LoVo (cell line): ENCODE measurements around the gene POLR3C.
"Not testable (repeated sequence)": the region's sequence is repeated elsewhere in the genome, so short reads cannot be mapped to it uniquely, and the experiment has no call there.

ENCODE experiments used
- DNase-seq: peaks from one replicate; pipeline ENCODE4 v3.0.0-alpha.2; 2016; ENCODE audit warnings: low spot score

The POLR3C gene, protein sequence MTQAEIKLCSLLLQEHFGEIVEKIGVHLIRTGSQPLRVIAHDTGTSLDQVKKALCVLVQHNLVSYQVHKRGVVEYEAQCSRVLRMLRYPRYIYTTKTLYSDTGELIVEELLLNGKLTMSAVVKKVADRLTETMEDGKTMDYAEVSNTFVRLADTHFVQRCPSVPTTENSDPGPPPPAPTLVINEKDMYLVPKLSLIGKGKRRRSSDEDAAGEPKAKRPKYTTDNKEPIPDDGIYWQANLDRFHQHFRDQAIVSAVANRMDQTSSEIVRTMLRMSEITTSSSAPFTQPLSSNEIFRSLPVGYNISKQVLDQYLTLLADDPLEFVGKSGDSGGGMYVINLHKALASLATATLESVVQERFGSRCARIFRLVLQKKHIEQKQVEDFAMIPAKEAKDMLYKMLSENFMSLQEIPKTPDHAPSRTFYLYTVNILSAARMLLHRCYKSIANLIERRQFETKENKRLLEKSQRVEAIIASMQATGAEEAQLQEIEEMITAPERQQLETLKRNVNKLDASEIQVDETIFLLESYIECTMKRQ

GRCh38 chr1:145823565-145824498 lies at the start of gene POLR3C, which contains the start of gene RNF115:
Gene POLR3C (plus strand): TSS chr1:145824200. CDS start chr1:145825777, 1,577 bp downstream.
Gene RNF115 (minus strand): TSS chr1:145824095. CDS start chr1:145823873, 222 bp downstream.
- peak; percentile 88 for DNase-seq

DNA sequence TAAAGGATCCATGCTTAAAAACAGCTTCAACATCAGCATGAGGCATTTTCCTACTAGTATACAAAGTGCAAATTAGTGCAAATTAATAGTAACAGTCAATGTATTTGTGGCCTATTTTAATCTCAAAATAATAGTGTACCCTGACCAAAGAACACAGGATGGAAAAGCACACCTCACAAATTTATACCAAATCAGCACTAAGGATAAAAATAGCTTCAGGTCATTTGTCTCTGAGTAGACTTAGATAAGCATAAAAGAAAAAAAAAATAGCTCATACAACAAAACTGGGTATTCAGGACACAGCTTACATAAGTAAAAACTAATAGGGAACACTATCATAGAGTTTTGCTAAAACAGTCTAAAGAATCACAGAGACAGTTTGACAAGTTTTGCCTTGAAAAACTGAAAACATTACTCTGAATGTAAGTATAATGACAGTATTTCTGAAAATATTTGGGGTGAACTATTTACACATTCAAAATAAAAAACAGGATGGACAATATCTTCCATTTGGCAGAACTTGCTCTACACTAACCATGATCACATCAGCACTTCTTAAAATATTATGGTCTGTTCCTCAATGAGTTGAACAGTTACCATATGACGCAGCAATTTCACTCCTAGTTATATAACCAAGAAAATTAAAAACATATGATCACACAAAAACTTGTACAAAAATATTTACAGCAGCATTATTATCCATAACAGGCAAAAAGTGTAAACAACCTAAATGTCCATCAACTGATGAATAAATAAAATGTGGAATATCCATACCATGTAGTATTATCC lies 46.4 kb upstream of the POLR3C start:
- no peak for DNase-seq

GRCh38 chr1:145778146-145778540 lies 45.9 kb upstream of the POLR3C start:
- DNase-seq: no peak

DNA sequence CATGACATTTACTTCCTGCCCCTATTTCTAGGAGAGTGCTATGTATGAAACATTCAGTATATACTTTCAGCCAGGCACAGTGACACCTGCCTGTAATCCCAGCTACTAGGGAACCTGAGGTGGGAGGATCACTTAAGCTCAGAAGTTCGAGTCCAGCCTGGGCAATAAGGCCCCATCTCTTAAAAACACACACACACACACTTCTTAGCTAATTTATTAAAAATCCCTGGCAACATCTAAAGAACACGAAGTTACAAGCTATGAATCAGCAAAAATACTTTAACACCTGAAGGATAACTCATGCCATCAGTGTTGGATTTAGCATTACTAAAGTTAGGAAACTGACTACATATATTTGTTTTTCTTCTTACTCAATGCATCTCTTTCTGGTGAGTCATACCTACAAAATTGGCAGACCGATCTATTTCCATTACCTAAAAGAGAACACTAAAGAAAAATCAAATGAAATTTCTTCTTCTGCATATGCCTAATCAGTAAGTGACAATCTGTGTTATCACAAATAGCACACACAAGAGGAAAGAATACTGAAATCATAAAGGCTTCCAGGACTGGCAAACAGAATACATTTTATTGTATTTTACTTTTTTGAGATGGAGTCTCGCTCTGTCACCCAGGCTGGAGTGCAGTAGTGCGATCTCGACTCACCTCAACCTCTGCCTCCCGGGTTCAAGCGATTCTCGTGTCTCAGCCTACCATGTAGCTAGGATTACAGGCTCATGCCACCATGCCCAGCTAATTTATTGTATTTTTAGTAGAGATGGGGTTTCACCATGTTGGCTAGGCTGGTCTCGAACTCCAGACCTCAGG lies 41.5 kb upstream of the POLR3C start:
- DNase-seq: peak; percentile 70

DNA sequence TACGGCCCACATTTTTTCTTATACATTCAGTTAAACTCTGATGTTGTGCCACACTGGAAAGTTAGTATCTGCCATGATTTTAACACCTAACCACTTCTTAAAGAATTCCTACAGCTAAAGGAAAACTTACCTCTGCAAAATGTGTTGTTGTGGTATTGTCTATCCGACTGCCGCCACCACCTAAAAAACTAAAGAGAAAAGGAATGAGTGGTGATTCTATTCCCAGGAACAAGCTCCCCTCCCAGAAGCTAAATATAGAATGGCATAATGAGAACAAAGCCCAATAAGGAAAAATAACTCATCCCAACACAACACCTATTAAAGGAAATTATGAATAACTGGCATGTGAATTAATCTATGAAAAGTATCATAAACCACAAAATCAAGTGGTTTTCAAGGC lies 39.6 kb upstream of the POLR3C start:
- no peak for DNase-seq

DNA sequence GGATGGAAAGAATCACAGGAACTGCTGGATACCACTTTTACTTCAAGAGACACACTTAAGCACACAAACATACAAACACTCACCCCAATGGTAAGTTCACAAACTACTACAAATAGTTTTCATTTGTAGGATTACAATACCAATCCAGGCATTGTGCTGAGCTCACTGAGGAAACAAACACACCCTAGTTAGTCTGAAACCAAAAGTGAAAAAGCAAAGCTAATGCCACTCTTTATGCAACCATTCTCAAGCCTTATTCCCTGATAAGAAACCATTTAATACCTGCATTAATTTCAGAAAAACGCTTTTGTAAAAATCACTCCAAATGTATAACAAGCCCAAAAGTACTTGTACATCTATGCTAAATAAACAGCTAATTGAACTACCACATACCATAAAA lies 38.5 kb upstream of the POLR3C start:
- DNase-seq: peak; percentile 5

- no peak for DNase-seq
These were observed 37.7 kb upstream of the POLR3C start for GRCh38 chr1:145786271-145786670.

GRCh38 chr1:145788580-145788979 lies 35.4 kb upstream of the POLR3C start:
- no peak for DNase-seq

GRCh38 chr1:145791860-145792259 lies 32.1 kb upstream of the POLR3C start:
- DNase-seq: not testable (repeated sequence)

DNA sequence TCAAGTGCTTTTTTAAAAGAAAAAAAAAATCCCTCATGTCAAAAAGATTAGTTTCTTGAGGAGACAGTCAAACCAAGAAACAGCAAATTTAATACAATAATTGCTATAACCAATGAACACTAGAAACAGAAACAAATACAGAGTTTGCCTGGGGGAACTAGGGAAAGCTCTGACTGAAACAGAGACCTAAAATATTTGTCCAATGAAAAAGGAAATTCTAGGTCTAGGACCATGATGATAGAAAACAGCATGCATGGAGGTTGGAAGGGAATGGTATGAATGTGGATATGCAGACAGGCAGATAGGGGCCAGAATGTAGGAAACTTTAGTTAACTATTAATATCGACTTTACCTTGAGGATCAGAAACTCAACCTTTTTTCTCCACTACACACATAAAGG lies 31.5 kb upstream of the POLR3C start:
- DNase-seq: no peak

GRCh38 chr1:145795257-145795881 lies 28.6 kb upstream of the POLR3C start:
- no peak for DNase-seq

DNA sequence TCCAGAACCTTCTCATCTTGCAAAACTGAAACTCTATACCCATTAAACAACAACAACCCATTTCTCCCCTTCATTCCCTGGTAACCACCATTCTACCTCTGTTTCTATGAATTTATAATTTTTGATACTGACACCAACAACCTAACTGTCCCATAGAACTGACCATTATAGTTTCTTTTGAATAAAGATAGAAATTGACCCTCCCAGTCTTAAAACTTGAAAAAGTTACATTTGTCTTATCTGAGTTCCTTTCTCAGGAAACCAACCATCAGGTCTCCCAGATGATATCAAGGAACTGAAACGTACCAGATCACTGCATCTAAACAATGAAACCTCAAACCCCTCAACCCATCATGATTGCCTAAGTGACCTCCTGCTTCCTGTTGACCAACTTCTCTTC lies 27.2 kb upstream of the POLR3C start:
- DNase-seq: no peak

DNA sequence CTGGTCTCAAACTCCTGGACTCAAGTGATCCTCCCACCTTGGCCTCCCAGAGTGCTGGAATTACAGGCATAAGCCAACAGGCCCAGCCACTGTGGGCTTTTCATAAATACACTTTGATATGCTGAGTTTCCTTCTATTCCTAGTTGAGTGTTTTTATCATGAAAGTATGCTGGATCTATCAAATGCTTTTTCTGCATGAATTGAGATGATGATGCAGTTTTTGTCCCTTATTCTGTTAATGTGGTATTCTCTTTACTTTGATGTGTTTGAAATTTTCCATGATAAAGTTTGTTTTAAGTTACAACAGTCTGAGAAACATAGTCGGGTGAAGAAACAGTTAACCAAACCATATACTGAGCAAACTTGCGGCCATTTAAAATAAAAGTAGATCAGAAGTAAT lies 24.2 kb upstream of the POLR3C start:
- no peak for DNase-seq

GRCh38 chr1:145804235-145805045 lies 19.6 kb upstream of the POLR3C start:
- no peak for DNase-seq

DNA sequence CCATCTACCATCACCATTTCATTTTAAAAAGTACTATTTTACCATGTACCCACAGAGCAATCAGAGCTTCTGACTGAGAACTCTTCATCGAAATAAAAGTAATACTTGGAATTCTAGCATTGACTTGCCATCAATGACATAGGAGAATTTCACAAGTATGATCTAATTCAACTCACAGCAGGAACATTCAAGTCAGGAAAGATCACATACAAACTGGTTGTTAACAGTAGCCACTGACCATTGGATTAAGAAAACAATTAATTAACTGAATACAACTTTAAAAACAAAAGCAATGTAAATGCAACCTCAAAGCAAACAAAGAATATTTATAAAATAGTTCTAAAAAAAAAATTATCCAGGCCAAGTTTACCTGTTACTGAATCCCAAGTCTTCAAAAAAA lies 18.9 kb upstream of the POLR3C start:
- no peak for DNase-seq

DNA sequence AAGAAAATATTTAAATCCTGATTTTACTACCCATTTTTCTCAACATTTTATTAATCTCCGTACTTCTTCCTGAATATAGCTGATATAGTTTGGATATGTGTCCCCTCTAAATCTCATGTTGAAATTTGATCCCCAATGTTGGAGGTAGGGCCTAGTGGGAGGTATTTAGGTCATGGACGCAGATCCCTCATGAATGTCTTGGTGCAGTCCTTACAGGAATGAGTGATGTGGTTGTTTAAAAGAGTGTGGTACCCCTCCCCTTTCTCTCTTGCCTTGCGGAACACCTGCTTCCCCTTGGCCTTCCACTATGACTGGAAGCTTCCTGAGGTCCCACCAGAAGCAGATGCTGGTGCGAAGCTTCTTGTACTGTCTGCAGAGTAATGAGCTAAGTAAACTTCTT lies 17.6 kb upstream of the POLR3C start:
- DNase-seq: no peak

- DNase-seq: no peak
These were observed 17.2 kb upstream of the POLR3C start for GRCh38 chr1:145806844-145807243.

GRCh38 chr1:145812977-145813810 lies 10.8 kb upstream of the POLR3C start:
- not testable (repeated sequence) for DNase-seq

GRCh38 chr1:145818095-145818494 lies 5.9 kb upstream of the POLR3C start:
- not testable (repeated sequence) for DNase-seq
